ENCODE measurements around the gene PNPLA4.
A peak's percentile ranks its signal among the peaks of the same experiment; 100 is the strongest.

PNPLA4 gene

DNA sequence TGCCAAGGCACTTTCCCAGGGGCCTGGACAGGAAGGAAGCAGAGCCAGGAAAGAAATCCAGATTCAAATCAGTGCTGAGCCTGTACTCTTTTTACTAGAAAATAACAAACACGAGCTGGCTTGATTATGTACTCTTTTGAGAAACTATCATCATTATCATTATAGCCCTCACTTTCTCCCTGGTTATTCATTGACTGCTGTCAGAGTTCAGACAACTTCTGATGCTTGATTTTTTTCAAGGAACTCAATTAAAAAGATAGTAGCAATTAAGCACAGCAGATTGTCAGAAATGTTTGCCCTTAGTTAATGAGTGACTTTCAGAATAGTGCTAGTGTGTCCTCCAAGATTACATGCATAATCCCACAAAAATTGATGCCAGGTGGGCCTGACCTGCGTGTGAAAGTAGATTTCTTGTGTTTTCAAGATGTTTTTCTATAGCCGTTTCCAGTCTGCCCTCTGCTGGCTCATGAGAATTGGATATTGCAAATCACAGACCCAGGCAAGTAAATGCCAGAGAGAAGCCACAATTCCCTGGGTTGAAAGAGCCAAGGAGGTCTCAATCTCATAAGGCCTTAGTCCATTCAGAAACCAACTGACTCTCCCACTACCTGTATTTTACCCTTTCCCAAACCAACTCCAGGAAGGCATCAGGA is 14.3 kb upstream of the PNPLA4 start:
- H3K4me1 ChIP-seq (ENCODE audit: control insufficient read depth in 1 of 2, insufficient read depth in 2 of 2, low read length in 2 of 2), result no peaks in the 10 kb centered on the region
- no peak overlapping the region for H3K27ac ChIP-seq (ENCODE audit: low read depth, low read length)
- no peaks in the 10 kb centered on the region for H3K36me3 ChIP-seq (ENCODE audit: control insufficient read depth in 1 of 2, insufficient read depth in 2 of 2, low read length in 2 of 2)
- H3K4me3 ChIP-seq (ENCODE audit: low read depth in 1 of 2, low read length in 2 of 2), result no peak overlapping the region
- H3K9me3 ChIP-seq (ENCODE audit: control insufficient read depth in 1 of 2, low read length in 2 of 2), result no peaks in the 10 kb centered on the region
- no peaks in the 10 kb centered on the region for H3K27me3 ChIP-seq (ENCODE audit: control insufficient read depth in 1 of 2, insufficient read depth in 2 of 2, low read length in 2 of 2)
- no peak overlapping the region for H3K9ac ChIP-seq (ENCODE audit: low read depth in 1 of 2, low read length in 2 of 2)

DNA sequence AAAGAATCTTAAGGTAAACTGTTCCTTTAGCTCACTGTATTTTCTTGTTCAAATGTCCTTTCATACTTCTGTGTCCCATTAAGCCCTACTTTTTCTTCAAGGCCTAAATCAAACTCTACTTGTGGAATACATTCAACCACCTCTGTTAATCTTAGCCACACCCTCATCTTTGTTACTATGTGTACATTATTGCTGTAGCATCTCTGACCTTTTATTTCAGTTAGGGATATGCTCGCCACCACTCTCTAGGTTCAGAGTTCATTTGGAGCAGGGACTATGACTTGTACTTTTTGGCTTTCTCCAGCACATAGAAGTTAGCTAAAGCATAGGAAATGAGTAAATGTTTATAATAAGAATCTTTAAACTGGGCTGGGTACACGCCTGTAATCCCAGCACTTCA is 6.8 kb upstream of the PNPLA4 start:
- Histone ChIP-seq H3K9ac (ENCODE audit: low read depth in 1 of 2, low read length in 2 of 2) (no peak overlapping the region), H3K27me3 (ENCODE audit: control insufficient read depth in 1 of 2, insufficient read depth in 2 of 2, low read length in 2 of 2) (no peaks in the 10 kb centered on the region), H3K4me1 (ENCODE audit: control insufficient read depth in 1 of 2, insufficient read depth in 2 of 2, low read length in 2 of 2) (no peaks in the 10 kb centered on the region), H3K27ac (ENCODE audit: low read depth, low read length) (no peak overlapping the region), H3K4me3 (ENCODE audit: low read depth in 1 of 2, low read length in 2 of 2) (no peak overlapping the region), H3K9me3 (ENCODE audit: control insufficient read depth in 1 of 2, low read length in 2 of 2) (no peaks in the 10 kb centered on the region), H3K36me3 (ENCODE audit: control insufficient read depth in 1 of 2, insufficient read depth in 2 of 2, low read length in 2 of 2) (no peaks in the 10 kb centered on the region)

DNA sequence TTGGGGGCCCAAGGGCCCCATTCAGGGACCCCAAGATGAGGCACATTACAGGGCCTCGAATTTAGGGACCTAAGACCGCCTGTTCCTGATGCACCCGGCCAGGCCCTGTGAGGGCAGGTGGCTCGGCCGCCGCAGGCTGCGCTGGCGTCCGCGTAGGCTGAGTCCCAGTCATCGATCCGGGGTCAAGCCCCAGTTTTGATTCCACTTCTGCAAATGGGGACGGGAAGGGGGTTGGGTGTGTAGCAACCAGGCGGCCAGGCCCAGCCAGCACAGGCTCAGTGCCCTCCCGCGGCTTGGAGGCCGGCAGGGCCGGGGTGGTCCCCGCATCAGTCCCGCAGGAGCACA is 327 bp downstream of the PNPLA4 start:
- peak overlapping the region; percentile 58 for H3K27ac ChIP-seq (ENCODE audit: low read depth, low read length)
- peak overlapping the region; percentile 70 to 77 for H3K9ac ChIP-seq (ENCODE audit: low read depth in 1 of 2, low read length in 2 of 2)
- peaks cover 0 to 4% of the 10 kb centered on the region in 2 donors for H3K4me1 ChIP-seq (ENCODE audit: control insufficient read depth in 1 of 2, insufficient read depth in 2 of 2, low read length in 2 of 2)
- no peaks in the 10 kb centered on the region for H3K27me3 ChIP-seq (ENCODE audit: control insufficient read depth in 1 of 2, insufficient read depth in 2 of 2, low read length in 2 of 2)
- H3K4me3 ChIP-seq (ENCODE audit: low read depth in 1 of 2, low read length in 2 of 2), result peak overlapping the region; percentile 70 to 75
- H3K9me3 ChIP-seq (ENCODE audit: control insufficient read depth in 1 of 2, low read length in 2 of 2), result no peaks in the 10 kb centered on the region
- no peaks in the 10 kb centered on the region for H3K36me3 ChIP-seq (ENCODE audit: control insufficient read depth in 1 of 2, insufficient read depth in 2 of 2, low read length in 2 of 2)

GRCh38 chrX:7926501-7926900 is 712 bp downstream of the PNPLA4 start:
- no peak overlapping the region for H3K27ac ChIP-seq (ENCODE audit: low read depth, low read length)
- H3K9ac ChIP-seq (ENCODE audit: low read depth in 1 of 2, low read length in 2 of 2), result peak overlapping the region; percentile 70 to 77
- peak overlapping the region; percentile 70 to 75 for H3K4me3 ChIP-seq (ENCODE audit: low read depth in 1 of 2, low read length in 2 of 2)
- H3K4me1 ChIP-seq (ENCODE audit: control insufficient read depth in 1 of 2, insufficient read depth in 2 of 2, low read length in 2 of 2), result peaks cover 0 to 4% of the 10 kb centered on the region in 2 donors
- no peaks in the 10 kb centered on the region for H3K27me3 ChIP-seq (ENCODE audit: control insufficient read depth in 1 of 2, insufficient read depth in 2 of 2, low read length in 2 of 2)
- H3K9me3 ChIP-seq (ENCODE audit: control insufficient read depth in 1 of 2, low read length in 2 of 2), result no peaks in the 10 kb centered on the region
- H3K36me3 ChIP-seq (ENCODE audit: control insufficient read depth in 1 of 2, insufficient read depth in 2 of 2, low read length in 2 of 2), result peaks cover 0 to 2% of the 10 kb centered on the region in 2 donors

DNA sequence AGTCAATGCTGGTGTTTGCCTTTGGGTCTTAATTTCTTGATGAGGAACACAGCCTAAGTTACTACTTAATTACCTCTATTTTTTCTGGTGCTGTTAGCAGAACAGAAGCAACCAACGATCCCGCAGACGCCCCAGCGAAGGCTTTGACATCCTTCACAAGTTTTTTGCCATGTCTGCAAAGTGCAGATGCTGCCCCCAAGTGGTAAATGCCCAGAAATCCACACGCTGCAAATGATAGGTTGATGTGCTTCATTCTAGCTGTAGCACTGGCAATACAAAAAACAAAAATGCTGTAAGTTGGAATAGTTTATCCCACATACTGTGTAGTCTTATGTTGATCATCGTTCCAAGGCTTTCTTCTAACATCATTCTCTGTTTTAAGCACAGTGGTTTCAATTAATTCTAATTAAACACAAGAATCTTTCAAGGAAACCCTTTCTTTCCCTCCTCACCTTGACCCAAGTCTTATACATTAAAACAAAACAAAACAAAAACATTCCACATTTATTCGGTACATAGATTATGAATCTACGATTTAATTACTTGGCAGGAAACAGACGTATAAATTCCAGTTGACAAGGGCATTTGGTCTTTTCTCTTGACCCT is 1.2 kb downstream of the PNPLA4 start:
- Histone ChIP-seq H3K27me3 (ENCODE audit: control insufficient read depth in 1 of 2, insufficient read depth in 2 of 2, low read length in 2 of 2) (no peaks in the 10 kb centered on the region), H3K9ac (ENCODE audit: low read depth in 1 of 2, low read length in 2 of 2) (no peak overlapping the region), H3K4me1 (ENCODE audit: control insufficient read depth in 1 of 2, insufficient read depth in 2 of 2, low read length in 2 of 2) (peaks cover 0 to 4% of the 10 kb centered on the region in 2 donors), H3K36me3 (ENCODE audit: control insufficient read depth in 1 of 2, insufficient read depth in 2 of 2, low read length in 2 of 2) (peaks cover 0 to 4% of the 10 kb centered on the region in 2 donors), H3K27ac (ENCODE audit: low read depth, low read length) (no peak overlapping the region), H3K9me3 (ENCODE audit: control insufficient read depth in 1 of 2, low read length in 2 of 2) (no peaks in the 10 kb centered on the region), H3K4me3 (ENCODE audit: low read depth in 1 of 2, low read length in 2 of 2) (no peak overlapping the region)

DNA sequence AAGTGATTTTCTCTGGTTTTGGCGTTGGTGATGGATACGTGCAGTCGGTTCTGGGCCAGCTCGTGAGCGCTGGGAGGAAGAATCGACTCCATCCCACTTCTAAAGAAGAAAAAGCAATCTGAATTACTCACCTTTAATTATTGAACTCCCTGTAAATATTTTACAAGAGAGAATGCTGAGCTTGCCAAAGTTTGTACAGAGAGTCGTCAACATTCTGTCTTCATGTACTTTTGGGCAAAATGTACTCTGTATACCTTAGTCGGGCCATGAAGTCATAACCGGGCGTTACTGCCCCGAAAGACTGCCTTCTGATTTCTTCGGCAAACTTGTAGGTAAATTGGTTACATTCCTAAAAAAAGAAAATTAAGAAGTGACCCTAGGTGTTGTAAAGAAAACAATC is 5.5 kb downstream of the PNPLA4 start:
- no peaks in the 10 kb centered on the region for H3K9me3 ChIP-seq (ENCODE audit: control insufficient read depth in 1 of 2, low read length in 2 of 2)
- no peak overlapping the region for H3K9ac ChIP-seq (ENCODE audit: low read depth in 1 of 2, low read length in 2 of 2)
- H3K4me3 ChIP-seq (ENCODE audit: low read depth in 1 of 2, low read length in 2 of 2), result no peak overlapping the region
- no peak overlapping the region for H3K27ac ChIP-seq (ENCODE audit: low read depth, low read length)
- peaks cover 0 to 4% of the 10 kb centered on the region in 2 donors for H3K4me1 ChIP-seq (ENCODE audit: control insufficient read depth in 1 of 2, insufficient read depth in 2 of 2, low read length in 2 of 2)
- H3K36me3 ChIP-seq (ENCODE audit: control insufficient read depth in 1 of 2, insufficient read depth in 2 of 2, low read length in 2 of 2), result peaks cover 4 to 6% of the 10 kb centered on the region in 2 donors
- H3K27me3 ChIP-seq (ENCODE audit: control insufficient read depth in 1 of 2, insufficient read depth in 2 of 2, low read length in 2 of 2), result no peaks in the 10 kb centered on the region

DNA sequence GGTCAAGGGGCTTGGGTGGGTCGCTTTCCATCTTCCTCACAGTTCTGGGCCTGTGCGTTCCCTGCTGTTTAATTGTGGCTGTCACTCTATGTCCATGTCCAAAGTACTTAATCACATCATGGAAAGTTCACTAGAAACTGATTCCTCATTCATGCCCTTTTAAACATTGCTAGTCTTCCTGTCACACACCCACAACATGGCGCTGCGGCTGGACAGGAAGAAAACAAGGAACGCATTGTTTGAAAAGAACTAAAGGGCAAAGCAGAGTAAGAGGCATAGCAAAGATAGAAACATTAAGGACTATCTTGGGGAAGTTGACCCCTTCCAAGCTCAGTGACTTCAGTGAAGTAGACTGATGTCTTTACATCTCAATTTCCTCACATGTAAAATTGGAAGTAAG is 18.4 kb downstream of the PNPLA4 start:
- no peaks in the 10 kb centered on the region for H3K4me1 ChIP-seq (ENCODE audit: control insufficient read depth in 1 of 2, insufficient read depth in 2 of 2, low read length in 2 of 2)
- H3K4me3 ChIP-seq (ENCODE audit: low read depth in 1 of 2, low read length in 2 of 2), result no peak overlapping the region
- no peaks in the 10 kb centered on the region for H3K27me3 ChIP-seq (ENCODE audit: control insufficient read depth in 1 of 2, insufficient read depth in 2 of 2, low read length in 2 of 2)
- H3K9me3 ChIP-seq (ENCODE audit: control insufficient read depth in 1 of 2, low read length in 2 of 2), result no peaks in the 10 kb centered on the region
- no peaks in the 10 kb centered on the region for H3K36me3 ChIP-seq (ENCODE audit: control insufficient read depth in 1 of 2, insufficient read depth in 2 of 2, low read length in 2 of 2)
- no peak overlapping the region for H3K27ac ChIP-seq (ENCODE audit: low read depth, low read length)
- no peak overlapping the region for H3K9ac ChIP-seq (ENCODE audit: low read depth in 1 of 2, low read length in 2 of 2)

- no peaks in the 10 kb centered on the region for H3K4me1 ChIP-seq (ENCODE audit: control insufficient read depth in 1 of 2, insufficient read depth in 2 of 2, low read length in 2 of 2)
- H3K4me3 ChIP-seq (ENCODE audit: low read depth in 1 of 2, low read length in 2 of 2), result no peak overlapping the region
- H3K36me3 ChIP-seq (ENCODE audit: control insufficient read depth in 1 of 2, insufficient read depth in 2 of 2, low read length in 2 of 2), result peaks cover 5 to 14% of the 10 kb centered on the region in 2 donors
- no peaks in the 10 kb centered on the region for H3K9me3 ChIP-seq (ENCODE audit: control insufficient read depth in 1 of 2, low read length in 2 of 2)
- no peak overlapping the region for H3K27ac ChIP-seq (ENCODE audit: low read depth, low read length)
- H3K27me3 ChIP-seq (ENCODE audit: control insufficient read depth in 1 of 2, insufficient read depth in 2 of 2, low read length in 2 of 2), result no peaks in the 10 kb centered on the region
- no peak overlapping the region for H3K9ac ChIP-seq (ENCODE audit: low read depth in 1 of 2, low read length in 2 of 2)
Measured at GRCh38 chrX:7904562-7904961, 22.7 kb downstream of the PNPLA4 start.

- Histone ChIP-seq H3K27ac (ENCODE audit: low read depth, low read length) (no peak overlapping the region), H3K4me3 (ENCODE audit: low read depth in 1 of 2, low read length in 2 of 2) (no peak overlapping the region), H3K9ac (ENCODE audit: low read depth in 1 of 2, low read length in 2 of 2) (no peak overlapping the region), H3K4me1 (ENCODE audit: control insufficient read depth in 1 of 2, insufficient read depth in 2 of 2, low read length in 2 of 2) (no peaks in the 10 kb centered on the region), H3K36me3 (ENCODE audit: control insufficient read depth in 1 of 2, insufficient read depth in 2 of 2, low read length in 2 of 2) (no peaks in the 10 kb centered on the region), H3K9me3 (ENCODE audit: control insufficient read depth in 1 of 2, low read length in 2 of 2) (no peaks in the 10 kb centered on the region), H3K27me3 (ENCODE audit: control insufficient read depth in 1 of 2, insufficient read depth in 2 of 2, low read length in 2 of 2) (no peaks in the 10 kb centered on the region)
Measured at GRCh38 chrX:7891928-7892327, 35.3 kb downstream of the PNPLA4 start.

DNA sequence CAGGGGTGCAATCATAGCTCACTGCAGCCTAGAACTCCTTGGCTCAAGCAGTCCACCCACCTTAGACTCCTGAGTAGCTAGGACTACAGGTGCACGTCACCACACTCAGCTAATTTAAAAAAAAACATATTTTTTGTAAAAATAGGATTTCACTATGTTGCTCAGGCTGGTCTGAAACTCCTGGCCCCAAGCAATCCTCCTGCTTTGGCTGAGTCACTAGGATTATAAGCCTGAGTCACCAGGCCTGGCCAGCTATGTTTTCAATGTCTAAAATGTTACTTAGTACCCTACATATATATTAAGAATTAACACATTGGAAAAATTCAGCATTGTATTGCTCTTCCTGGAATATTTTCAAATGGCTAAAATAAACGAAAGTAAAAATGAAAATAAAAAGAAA is 37.5 kb downstream of the PNPLA4 start:
- no peak overlapping the region for H3K27ac ChIP-seq (ENCODE audit: low read depth, low read length)
- no peak overlapping the region for H3K9ac ChIP-seq (ENCODE audit: low read depth in 1 of 2, low read length in 2 of 2)
- no peaks in the 10 kb centered on the region for H3K36me3 ChIP-seq (ENCODE audit: control insufficient read depth in 1 of 2, insufficient read depth in 2 of 2, low read length in 2 of 2)
- no peaks in the 10 kb centered on the region for H3K9me3 ChIP-seq (ENCODE audit: control insufficient read depth in 1 of 2, low read length in 2 of 2)
- H3K4me3 ChIP-seq (ENCODE audit: low read depth in 1 of 2, low read length in 2 of 2), result no peak overlapping the region
- no peaks in the 10 kb centered on the region for H3K4me1 ChIP-seq (ENCODE audit: control insufficient read depth in 1 of 2, insufficient read depth in 2 of 2, low read length in 2 of 2)
- no peaks in the 10 kb centered on the region for H3K27me3 ChIP-seq (ENCODE audit: control insufficient read depth in 1 of 2, insufficient read depth in 2 of 2, low read length in 2 of 2)
